GM18868 (cell line): ENCODE data around the gene PAX7.

Source experiments
- ATAC-seq: cut with Tn5 transposase; IDR thresholded peaks from one replicate; pipeline ENCODE4 v1.9.1; 2021; ENCODE audit warnings: mild to moderate bottlenecking, moderate library complexity; ENCODE audit not compliant: unreplicated experiment

The PAX7 gene

GRCh38 chr1:18640228-18641004 is 9.8 kb downstream of the PAX7 start:
- no peak for ATAC-seq

DNA sequence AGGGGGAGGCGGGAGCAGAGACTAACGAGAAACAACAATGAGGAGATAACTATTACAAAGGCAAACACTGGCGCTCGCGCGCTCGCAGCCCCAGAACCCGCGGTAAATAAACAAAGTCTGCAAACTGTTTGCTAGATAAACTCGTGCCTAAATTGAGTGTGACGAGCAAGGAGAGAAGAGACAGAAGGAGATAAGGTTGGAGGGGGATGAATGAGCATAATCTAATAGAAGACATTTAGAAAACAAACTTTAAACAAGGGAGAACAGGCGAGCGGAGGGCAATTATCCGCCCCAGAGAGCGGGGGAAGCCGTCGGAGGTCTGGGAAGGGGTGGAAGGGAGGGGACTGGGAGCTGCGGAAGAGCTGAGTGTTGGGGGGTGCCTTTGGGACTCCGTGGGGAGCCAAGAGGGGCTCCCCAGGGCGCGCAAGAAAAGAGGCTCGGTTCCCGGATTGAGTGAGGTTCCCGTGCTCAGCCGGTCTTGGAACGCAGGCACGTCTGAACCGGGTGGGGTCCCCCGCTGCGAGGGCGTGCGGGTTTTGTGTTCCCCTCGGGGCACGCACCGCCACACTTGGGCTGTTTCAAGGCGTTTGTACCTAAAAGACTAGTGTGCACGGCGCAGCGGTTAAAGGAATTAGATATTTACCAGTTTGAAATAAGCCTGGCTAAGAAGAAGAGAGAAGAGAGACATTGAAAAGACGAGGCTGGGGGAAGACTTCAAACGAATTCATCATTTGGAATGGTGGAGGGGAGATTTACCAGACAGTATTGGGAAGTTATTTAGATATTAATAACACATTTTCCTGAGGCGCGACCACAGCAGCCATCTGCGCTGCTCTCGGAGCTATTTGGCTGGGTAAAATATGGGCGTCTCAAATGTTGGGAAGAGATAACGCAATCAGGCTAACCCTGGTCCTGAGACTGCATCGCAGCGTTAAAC is 10.6 kb downstream of the PAX7 start:
- ATAC-seq, result no peak

GRCh38 chr1:18642278-18643095 is 11.8 kb downstream of the PAX7 start:
- ATAC-seq, result no peak

- no peak for ATAC-seq
Measured at GRCh38 chr1:18643154-18644012, 12.7 kb downstream of the PAX7 start.

DNA sequence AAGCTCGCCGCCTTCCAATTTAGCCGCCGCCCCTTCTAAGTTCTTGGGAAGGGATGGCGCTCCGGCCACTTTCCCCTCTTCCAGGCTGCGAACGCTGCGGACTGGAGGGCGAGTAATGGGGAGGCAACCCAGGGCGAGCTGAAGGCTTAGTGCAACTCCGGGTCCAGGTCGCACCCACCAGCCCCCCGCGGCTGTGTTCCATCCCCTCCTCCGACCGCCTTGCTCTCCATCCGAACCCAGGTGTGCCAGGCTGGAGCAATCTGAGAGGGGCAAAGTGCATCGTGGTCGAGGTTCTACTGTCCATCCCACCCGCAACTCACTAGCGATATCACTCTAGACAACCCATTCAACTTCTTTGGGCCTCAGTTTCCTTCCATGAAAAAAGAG is 13.4 kb downstream of the PAX7 start:
- ATAC-seq, result no peak

DNA sequence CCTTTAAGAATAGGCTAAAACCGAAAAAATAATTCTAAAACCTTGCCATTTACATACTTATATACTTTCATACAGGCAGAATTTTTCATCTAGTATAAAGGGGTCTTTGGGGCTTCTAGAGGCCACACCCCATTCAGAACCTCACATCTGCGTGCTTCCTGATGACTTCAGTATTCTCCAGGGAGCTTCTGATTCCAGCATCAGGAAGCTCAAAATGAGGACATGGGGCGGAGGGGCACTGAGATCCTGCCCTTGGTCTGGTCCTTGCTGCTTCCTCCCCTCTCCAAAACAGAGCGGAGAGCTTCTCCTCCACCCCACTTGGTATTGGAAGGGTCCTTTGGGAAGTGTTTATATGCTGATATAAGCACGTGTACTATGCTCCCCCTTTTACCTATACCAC is 13.8 kb downstream of the PAX7 start:
- no peak for ATAC-seq

DNA sequence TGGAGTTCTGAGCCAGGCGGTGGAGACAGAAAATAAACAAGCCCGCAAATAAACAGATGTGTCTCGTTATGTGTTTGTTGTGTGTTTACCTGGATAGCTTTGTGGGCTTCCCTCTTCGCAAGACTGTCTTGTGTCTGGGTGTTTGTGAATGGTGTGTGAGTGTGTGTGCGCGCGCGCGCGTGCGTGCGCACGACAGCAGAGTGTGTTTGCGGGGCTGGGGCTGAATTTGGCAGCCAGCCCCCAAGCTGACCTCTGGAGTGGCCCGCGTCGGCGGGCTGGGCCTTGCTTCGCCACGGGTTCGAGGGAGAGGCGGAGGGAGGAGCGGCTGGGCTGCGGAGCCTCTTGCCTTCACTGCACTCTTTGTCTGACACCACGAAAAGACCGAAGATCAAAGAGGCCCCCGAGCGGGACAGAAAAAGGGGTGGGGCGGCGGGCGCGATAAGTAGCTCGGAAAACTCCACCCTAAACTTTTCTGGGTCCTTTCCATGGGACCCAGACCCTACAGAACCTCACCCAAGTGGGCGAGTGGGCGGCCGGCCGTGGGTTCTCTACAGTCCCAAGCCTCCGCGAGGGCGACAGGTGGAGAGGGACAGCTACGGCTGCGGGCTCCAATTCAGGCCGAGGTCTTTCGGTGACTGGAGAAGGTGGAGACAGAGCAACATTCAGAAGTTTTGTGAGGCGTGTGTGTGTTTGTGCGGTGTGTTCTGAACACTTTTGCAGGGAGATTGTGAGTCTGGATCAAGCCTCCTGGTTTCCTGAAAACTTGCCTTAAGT is 14.5 kb downstream of the PAX7 start:
- ATAC-seq, result no peak

DNA sequence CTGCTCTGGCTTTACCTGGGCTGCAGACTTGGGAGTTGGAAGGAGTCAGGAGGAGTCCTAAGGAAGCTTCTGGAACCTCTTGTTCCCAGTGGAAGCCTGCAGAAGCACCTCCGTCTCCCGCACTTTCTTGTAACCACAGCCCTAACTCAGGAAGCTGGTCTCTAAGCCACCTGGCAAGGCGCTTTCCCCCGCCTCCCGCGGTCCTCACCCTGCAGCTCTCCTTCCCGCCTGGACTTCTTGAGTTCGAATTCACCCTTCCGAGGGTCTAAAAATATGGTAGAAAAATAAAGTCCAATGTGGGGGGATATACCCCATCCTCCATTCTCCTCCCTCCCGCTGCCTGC is 15.1 kb downstream of the PAX7 start:
- ATAC-seq, result no peak

DNA sequence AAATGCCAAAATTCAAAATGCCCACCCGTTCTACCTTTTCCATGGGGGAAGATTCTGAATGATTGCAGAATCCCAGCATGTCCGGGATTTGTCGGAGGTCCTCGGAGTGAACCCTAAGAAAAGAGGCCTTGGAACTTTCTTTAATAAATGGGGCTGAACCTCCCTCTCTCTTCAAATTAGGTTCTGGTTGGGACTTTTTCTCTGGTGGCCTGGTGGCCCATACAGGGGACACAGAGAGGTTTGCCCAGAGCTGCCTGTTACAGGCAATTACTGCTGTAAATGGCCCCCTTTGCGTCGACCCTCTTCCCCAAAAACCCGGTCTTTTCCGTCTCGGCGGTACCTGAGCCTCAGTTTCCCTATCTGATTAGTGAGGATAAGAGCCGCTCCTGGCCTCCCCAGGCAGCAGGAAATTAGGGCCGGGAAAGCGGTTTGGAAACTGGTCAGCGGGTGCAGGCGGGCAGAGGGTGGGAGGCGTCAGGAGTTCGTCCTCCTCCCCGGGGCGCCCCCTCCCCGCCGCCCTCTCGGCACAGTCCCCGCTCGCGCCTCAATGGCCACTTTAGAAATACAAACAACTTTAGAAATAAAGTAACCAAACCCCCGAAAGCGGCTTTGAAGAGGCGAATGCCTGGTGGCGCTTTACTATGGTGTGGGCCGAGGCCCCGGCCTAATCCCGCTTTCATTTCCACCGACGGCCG is 15.6 kb downstream of the PAX7 start:
- no peak for ATAC-seq

DNA sequence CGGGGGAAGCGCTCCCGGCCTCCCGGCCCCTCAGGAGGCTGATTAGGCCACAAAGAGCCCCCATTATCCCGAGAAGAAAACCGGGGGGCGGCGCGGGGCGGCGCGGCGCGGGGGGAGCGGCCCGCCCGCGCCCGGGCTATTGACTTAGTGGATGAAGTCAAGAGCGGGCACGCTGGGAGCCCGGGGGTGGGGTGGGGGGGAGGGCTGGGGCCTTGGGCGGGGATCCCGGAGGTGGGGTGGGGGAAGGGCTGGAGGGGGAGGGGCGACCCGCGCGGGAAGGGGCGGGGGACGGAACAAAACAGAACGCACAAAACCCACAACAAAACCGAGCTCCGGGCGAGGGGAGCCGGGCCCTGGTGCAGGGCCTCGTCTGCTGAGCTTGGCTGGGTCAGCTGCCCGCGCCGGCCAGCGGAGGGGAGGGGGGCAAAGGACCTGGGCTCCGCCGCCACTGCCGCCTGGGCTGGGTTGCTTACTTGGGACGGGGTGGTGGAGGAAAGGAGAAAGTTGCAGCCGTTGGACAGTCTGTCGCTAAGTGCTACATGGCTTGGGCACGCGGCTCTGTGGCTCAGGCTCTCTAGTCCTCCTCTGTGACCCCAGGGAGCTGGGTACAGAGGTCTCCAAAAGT is 16.3 kb downstream of the PAX7 start:
- ATAC-seq, result no peak

GRCh38 chr1:18647681-18648214 is 17.1 kb downstream of the PAX7 start:
- no peak for ATAC-seq

DNA sequence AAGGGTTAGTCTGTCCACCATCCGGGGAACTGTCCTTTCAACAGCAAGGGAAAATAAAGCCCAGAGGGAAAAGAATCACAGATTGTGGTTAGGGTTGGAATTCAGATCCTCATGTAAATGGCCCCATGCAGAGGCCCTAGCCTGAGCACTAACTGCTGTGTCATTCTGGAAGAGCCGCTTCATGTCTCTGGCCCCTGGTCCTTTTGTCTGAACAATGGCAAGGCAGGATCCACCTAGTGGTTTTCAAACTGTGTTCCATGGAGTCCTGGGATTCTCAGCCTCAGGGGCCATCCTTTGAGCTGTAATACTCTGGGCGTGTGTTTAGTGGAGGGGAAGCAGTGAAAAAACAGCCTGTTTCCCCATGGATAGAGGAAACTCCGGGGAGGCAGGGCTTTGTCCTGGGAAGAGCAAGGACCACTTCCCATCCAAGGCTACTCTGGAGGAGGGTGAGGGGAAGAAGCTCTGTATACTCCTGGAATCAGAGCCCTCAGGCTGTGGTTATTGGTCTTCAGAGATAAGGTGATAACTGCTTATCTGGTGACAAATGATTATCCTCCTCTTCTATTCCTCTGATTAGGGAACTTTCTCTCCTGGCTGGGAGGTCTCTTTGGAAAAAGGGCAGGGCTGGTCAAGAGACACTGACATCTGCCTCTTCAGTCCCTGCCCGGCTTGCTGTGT is 19.2 kb downstream of the PAX7 start:
- ATAC-seq, result no peak

DNA sequence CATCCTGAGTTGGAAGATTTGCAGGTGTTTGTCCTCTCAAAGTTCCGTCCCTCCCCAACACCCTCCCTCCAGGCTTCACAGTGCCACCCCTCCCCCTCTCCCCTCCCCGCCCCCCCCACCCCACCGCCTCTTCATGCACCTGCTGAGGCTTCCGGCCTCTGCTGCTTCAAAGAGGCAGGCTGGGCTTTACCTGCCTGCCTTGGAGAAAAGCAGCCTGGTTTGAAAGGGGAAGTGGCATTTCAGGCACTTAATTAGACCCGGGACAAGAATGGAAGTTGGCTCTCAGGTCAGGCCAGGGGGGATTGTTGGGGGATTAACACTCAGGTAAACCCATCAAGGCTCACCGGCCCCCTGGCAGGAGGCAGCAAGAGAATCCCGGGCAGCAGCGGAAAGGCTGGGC is 21.1 kb downstream of the PAX7 start:
- ATAC-seq, result no peak

DNA sequence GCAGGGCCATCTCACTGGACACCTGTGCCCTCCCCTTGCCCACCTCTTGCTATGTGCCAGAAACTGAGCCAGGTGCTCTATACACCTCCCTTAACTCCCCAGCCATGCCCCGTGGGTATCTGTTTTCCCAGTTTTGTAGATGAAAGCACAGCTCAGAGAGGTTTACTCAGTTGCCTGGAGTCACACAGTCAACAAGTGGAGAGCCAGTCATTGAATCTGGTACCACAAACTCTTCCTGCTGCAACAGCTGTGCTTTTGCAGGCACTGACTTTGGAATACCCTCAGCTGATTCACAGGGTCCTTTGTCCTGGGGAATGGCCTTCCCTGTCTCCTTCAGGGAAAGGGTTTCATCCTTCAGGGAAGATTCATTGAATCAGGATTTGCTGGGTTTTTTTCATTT is 22.1 kb downstream of the PAX7 start:
- ATAC-seq, result no peak

DNA sequence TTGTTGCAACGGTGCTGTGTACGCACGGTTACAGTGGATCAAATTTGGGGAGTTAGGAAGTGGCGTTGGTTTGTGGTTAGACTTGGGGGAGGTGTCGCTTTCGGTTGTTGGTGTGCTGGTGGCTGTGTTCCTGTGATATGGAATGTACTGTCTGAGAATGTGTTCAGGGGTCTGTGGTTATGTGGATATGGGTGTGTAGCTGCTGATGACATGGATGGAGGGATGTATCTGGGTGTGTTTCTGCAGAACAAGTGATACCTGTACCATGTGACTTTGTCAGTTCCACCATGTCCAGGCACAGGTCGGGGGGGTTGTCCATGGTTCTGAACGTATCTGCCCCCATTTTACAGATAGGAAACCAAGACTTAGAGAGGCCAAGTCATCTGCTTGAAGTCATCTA is 22.7 kb downstream of the PAX7 start:
- no peak for ATAC-seq

GRCh38 chr1:18653916-18654315 is 23.3 kb downstream of the PAX7 start:
- ATAC-seq, result no peak

GRCh38 chr1:18654599-18654998 is 24.0 kb downstream of the PAX7 start:
- ATAC-seq, result no peak
